CD4-positive, alpha-beta T cell (primary cell): Measurements from ENCODE around the gene BLOC1S5. TPM values are rescaled to one million over a fixed set of nuclear protein-coding genes. Genes with fewer than 3 reads are reported as not detected.
"Not testable (repeated sequence)": the region's sequence is repeated elsewhere in the genome, so short reads cannot be mapped to it uniquely, and the experiment has no call there.

ENCODE experiments used
- ATAC-seq: fragments of 200-7000 bp; cut with Tn5 transposase; one replicate; pipeline ENCODE4 v1.10.0; 2022; ENCODE audit warnings: mild to moderate bottlenecking; ENCODE audit not compliant: poor library complexity
- CTCF ChIA-PET: fragments of 350-600 bp; sonication (Branson Sonifier 250); formaldehyde crosslinking; loops from one replicate; lab custom pipeline; 2021; ENCODE audit warnings: antibody characterized with exemption, inconsistent platforms; lab: Charles Lee
- POLR2A ChIA-PET: fragments of 350-600 bp; sonication (Branson Sonifier 250); formaldehyde crosslinking; loops from one replicate; lab custom pipeline; 2021; ENCODE audit warnings: antibody characterized with exemption, inconsistent platforms; lab: Charles Lee
- DNase-seq, 14 experiments: peaks; one replicate each; pipeline ENCODE4 v3.0.0-alpha.2; 2013 to 2020; ENCODE audit warnings: mixed read lengths in 2 of 14
- H3K27ac ChIP-seq, 2 donors: one replicate each; pipeline versions ENCODE4 v1.5.1 to v1.7.0; 2013; ENCODE audit warnings: low read length in 2 of 2, low read depth in 1 of 2, mild to moderate bottlenecking in 1 of 2
- H3K27me3 ChIP-seq, 2 experiments: 1 replicate in 1 of 2; 2 replicates in 1 of 2; pipeline versions ENCODE4 v1.6.1 to v1.7.0; 2013; ENCODE audit warnings: low read length in 2 of 2, control low read depth in 1 of 2, mild to moderate bottlenecking in 1 of 2, moderate library complexity in 1 of 2; ENCODE audit not compliant: insufficient read depth in 2 of 2, control insufficient read depth in 1 of 2
- H3K36me3 ChIP-seq: one replicate; pipeline ENCODE4 v1.6.1; 2013; ENCODE audit warnings: low read length, control low read depth; ENCODE audit not compliant: insufficient read depth
- H3K4me1 ChIP-seq: one replicate; pipeline ENCODE4 v1.6.1; 2013; ENCODE audit warnings: low read length, control low read depth; ENCODE audit not compliant: insufficient read depth
- H3K4me3 ChIP-seq: one replicate; pipeline ENCODE4 v1.5.1; 2013; ENCODE audit warnings: mild to moderate bottlenecking, low read length, moderate library complexity
- H3K9me3 ChIP-seq, 2 experiments: 1 replicate in 1 of 2; 2 replicates in 1 of 2; pipeline versions ENCODE4 v1.6.1 to v1.7.0; 2013; ENCODE audit warnings: low read length in 2 of 2, mild to moderate bottlenecking in 2 of 2, control low read depth in 1 of 2, moderate library complexity in 1 of 2; ENCODE audit not compliant: control insufficient read depth in 1 of 2, insufficient read depth in 1 of 2
- H3K27ac Mint-ChIP-seq: one replicate; pipeline ENCODE4 v1.8.0; 2020; ENCODE audit warnings: mixed read lengths
- H3K27me3 Mint-ChIP-seq: one replicate; pipeline ENCODE4 v1.8.0; 2021; ENCODE audit warnings: mixed read lengths
- H3K36me3 Mint-ChIP-seq: one replicate; pipeline ENCODE4 v1.8.0; 2021; ENCODE audit warnings: low read depth, mixed read lengths
- H3K4me1 Mint-ChIP-seq: one replicate; pipeline ENCODE4 v1.8.0; 2021; ENCODE audit warnings: low read depth, mixed read lengths
- H3K4me3 Mint-ChIP-seq: one replicate; pipeline ENCODE4 v1.8.0; 2020; ENCODE audit warnings: mild to moderate bottlenecking, mixed read lengths
- H3K9me3 Mint-ChIP-seq: one replicate; pipeline ENCODE4 v1.8.0; 2020; ENCODE audit warnings: mixed read lengths
- intact Hi-C, 2 experiments: fragments of 100-400 bp; cut with DNase I in 1 of 2; cut with micrococcal nuclease in 1 of 2; formaldehyde crosslinking; loops; one replicate each; pipeline versions ENCODE4 v1.15.1 to v1.9.0; 2023 to 2025; cut with DNase I, micrococcal nuclease
- total RNA-seq, 174 experiments: library from RNA in 2 of 174; stranded (reverse) in 2 of 174; gene quantifications; one replicate each; pipeline ENCODE4 v1.2.3 and lab custom pipeline; 2021 to 2026
- TF ChIP-seq, protein P1 (sequence below): fragments of 200-600 bp; IDR thresholded peaks from one replicate; pipeline ENCODE4 v1.8.0; 2022; ENCODE audit warnings: antibody characterized with exemption, mild to moderate bottlenecking

The BLOC1S5 gene
- total RNA-seq, 2 experiments from 2014 or later, result 5.7 to 7.2 TPM

DNA sequence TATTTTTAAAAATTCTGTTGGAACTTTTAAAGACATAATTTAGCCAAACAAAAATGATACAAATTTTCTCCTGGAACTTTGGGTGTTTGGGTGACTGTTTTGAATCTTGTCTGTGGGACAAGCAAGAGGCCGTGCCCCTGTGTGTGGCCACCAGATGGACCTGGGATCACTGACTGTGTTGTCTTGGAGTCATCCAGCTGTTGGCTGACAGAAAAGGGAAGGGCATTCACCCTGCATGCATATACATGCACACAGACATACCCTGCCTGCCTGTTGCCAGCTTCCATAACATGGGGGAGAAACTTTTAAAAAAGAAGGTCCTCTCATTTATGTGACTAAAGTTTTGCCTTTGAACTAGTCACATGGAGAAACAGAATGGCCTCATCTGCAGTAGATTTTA lies 72.7 kb downstream of the BLOC1S5 start:
- DNase-seq (no peak), ATAC-seq (no peak)
- Mint-ChIP-seq H3K36me3 (no peaks in the 10 kb centered on the region), H3K9me3 (peaks cover 2% of the 10 kb centered on the region), H3K4me1 (no peaks in the 10 kb centered on the region), H3K27ac (no peak overlapping the region), H3K4me3 (no peak overlapping the region), H3K27me3 (no peaks in the 10 kb centered on the region)
- POLR2A ChIA-PET, result no interaction called here
- intact Hi-C loops, result no loop called here
- Histone ChIP-seq H3K9me3 (peaks cover 0 to 3% of the 10 kb centered on the region in 2 experiments), H3K27ac (no peak overlapping the region), H3K4me3 (no peak overlapping the region), H3K27me3 (no peaks in the 10 kb centered on the region), H3K4me1 (no peaks in the 10 kb centered on the region), H3K36me3 (no peaks in the 10 kb centered on the region)
- TF ChIP-seq, protein P1, sequence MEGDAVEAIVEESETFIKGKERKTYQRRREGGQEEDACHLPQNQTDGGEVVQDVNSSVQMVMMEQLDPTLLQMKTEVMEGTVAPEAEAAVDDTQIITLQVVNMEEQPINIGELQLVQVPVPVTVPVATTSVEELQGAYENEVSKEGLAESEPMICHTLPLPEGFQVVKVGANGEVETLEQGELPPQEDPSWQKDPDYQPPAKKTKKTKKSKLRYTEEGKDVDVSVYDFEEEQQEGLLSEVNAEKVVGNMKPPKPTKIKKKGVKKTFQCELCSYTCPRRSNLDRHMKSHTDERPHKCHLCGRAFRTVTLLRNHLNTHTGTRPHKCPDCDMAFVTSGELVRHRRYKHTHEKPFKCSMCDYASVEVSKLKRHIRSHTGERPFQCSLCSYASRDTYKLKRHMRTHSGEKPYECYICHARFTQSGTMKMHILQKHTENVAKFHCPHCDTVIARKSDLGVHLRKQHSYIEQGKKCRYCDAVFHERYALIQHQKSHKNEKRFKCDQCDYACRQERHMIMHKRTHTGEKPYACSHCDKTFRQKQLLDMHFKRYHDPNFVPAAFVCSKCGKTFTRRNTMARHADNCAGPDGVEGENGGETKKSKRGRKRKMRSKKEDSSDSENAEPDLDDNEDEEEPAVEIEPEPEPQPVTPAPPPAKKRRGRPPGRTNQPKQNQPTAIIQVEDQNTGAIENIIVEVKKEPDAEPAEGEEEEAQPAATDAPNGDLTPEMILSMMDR, result no peak
- CTCF ChIA-PET, result no interaction called here

DNA sequence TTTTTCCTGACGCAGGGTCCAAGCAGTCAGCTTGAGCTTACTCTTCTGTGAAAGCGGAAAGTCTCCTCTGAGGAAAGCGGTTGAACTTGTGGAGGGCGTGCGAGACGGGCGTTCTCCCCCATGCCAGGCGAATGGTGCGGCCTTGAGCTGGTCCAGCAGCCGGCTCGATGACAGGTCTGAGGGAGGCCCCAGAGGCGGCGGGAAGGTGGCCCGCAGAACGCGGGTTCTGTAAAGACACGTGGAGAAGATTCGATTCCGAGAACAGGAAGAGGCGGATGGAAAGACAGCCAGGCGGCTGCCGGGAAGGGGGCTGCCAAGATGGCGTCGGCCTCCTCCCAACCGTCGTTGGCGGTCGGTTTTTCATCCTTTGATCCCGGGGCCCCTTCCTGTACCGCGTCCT lies 78.0 kb downstream of the BLOC1S5 start:
- no peaks in the 10 kb centered on the region for H3K36me3 Mint-ChIP-seq
- no peak overlapping the region for H3K4me3 ChIP-seq
- intact Hi-C loops, result no loop called here
- H3K27me3 ChIP-seq, result no peaks in the 10 kb centered on the region
- H3K4me3 Mint-ChIP-seq, result no peak overlapping the region
- H3K9me3 ChIP-seq, result peaks cover 0 to 12% of the 10 kb centered on the region in 2 experiments
- H3K4me1 ChIP-seq, result no peaks in the 10 kb centered on the region
- POLR2A ChIA-PET, result no interaction called here
- TF ChIP-seq, protein P1, result no peak
- ATAC-seq (no peak), DNase-seq (no peak)
- H3K9me3 Mint-ChIP-seq, result peaks cover 2% of the 10 kb centered on the region
- H3K36me3 ChIP-seq, result no peaks in the 10 kb centered on the region
- CTCF ChIA-PET, result no interaction called here
- no peak overlapping the region for H3K27ac Mint-ChIP-seq
- no peaks in the 10 kb centered on the region for H3K4me1 Mint-ChIP-seq
- no peaks in the 10 kb centered on the region for H3K27me3 Mint-ChIP-seq
- H3K27ac ChIP-seq, result no peak overlapping the region

- H3K4me1 Mint-ChIP-seq, H3K27me3 Mint-ChIP-seq, H3K9me3 Mint-ChIP-seq, H3K4me3 Mint-ChIP-seq, CTCF ChIA-PET, POLR2A ChIA-PET, H3K27ac Mint-ChIP-seq, ATAC-seq, H3K4me3 ChIP-seq, H3K27me3 ChIP-seq, DNase-seq, H3K36me3 ChIP-seq, H3K4me1 ChIP-seq, intact Hi-C loops, H3K36me3 Mint-ChIP-seq, H3K27ac ChIP-seq: not testable (repeated sequence)
- peaks cover 0 to 12% of the 10 kb centered on the region in 2 experiments for H3K9me3 ChIP-seq
These were observed 80.2 kb downstream of the BLOC1S5 start for GRCh38 chr6:7983967-7984366.

DNA sequence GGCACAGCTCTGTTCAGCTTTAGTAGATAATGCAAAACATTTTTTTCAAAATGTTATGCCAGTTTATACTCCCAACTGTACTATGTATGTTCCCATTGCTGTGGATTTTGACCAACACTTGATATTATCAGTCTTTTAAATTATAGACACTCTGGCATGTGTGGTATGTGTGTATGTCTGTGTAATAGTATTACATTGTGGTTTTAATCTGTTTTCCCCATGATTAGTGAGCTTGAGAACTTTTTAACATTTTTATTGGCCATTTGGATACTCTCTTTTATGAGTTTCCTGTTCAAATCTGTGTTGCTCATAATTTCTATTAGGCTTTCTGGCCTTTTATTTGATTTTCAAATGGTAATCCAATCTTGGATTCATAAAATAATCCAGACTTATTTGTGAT lies 84.4 kb downstream of the BLOC1S5 start:
- ChIA-PET CTCF (no interaction called here), POLR2A (no interaction called here)
- H3K4me1 Mint-ChIP-seq, result no peaks in the 10 kb centered on the region
- TF ChIP-seq, protein P1, result no peak
- H3K27ac ChIP-seq, result no peak overlapping the region
- no peaks in the 10 kb centered on the region for H3K9me3 Mint-ChIP-seq
- H3K27ac Mint-ChIP-seq, result no peak overlapping the region
- no peaks in the 10 kb centered on the region for H3K36me3 ChIP-seq
- DNase-seq (no peak), ATAC-seq (no peak)
- H3K4me3 Mint-ChIP-seq, result no peak overlapping the region
- no peak overlapping the region for H3K4me3 ChIP-seq
- H3K9me3 ChIP-seq, result no peaks in the 10 kb centered on the region
- peaks cover 0 to 7% of the 10 kb centered on the region in 2 experiments for H3K27me3 ChIP-seq
- H3K4me1 ChIP-seq, result no peaks in the 10 kb centered on the region
- no peaks in the 10 kb centered on the region for H3K36me3 Mint-ChIP-seq
- intact Hi-C loops, result no loop called here
- H3K27me3 Mint-ChIP-seq, result peaks cover 19% of the 10 kb centered on the region
